ENCODE results near the gene FBXL13. TPM values are rescaled to one million over a fixed set of nuclear protein-coding genes. Genes with fewer than 3 reads are reported as not detected.
"Not testable (repeated sequence)": the region's sequence is repeated elsewhere in the genome, so short reads cannot be mapped to it uniquely, and the experiment has no call there.

The FBXL13 gene
- total and polyA plus RNA-seq, 2 experiments from 2014 or later: 0.24 to 0.43 TPM

GRCh38 chr7:103037476-103037822 is 37.1 kb downstream of the FBXL13 start:
- no peaks in the 10 kb centered on the region for H3K36me3 ChIP-seq (ENCODE audit: low read depth)
- no peaks in the 10 kb centered on the region for H4K20me1 ChIP-seq (ENCODE audit: insufficient read depth)
- WGBS, 2 experiments (ENCODE audit: low coverage in 1 of 2, low lambda C conversion rate in 2 of 2, missing lambda C conversion rate in 2 of 2): 68 to 70% methylated on average over 1 of the region's 1 CpG
- in situ Hi-C loops (cut with MboI): no loop called here
- no peak overlapping the region for H3K27ac ChIP-seq
- H3K9me2 ChIP-seq (ENCODE audit: insufficient read depth): no peaks in the 10 kb centered on the region
- no peak overlapping the region for H3K9ac ChIP-seq
- no peak for DNase-seq
- H3K27me3 ChIP-seq (replicated peaks; ENCODE audit: insufficient read depth): no peaks in the 10 kb centered on the region
- H3K4me2 ChIP-seq (ENCODE audit: unreplicated experiment): no peak overlapping the region
- no peaks in the 10 kb centered on the region for H3K9me3 ChIP-seq (ENCODE audit: low read depth)
- no peaks in the 10 kb centered on the region for H3K4me1 ChIP-seq (ENCODE audit: insufficient read depth)
- H3F3A ChIP-seq (ENCODE audit: insufficient read depth): no peaks in the 10 kb centered on the region
- no peak for TF ChIP-seq EZH2phosphoT487 (IDR thresholded peaks at IDR 0.05; ENCODE audit: insufficient read depth, low read depth)
- TF ChIP-seq EZH2 (IDR thresholded peaks at IDR 0.05; ENCODE audit: insufficient read depth, poor library complexity, severe bottlenecking): no peak
- no peaks in the 10 kb centered on the region for H3K79me2 ChIP-seq (ENCODE audit: insufficient read depth)
- no peak overlapping the region for H3K4me3 ChIP-seq
- no peak overlapping the region for H2AFZ ChIP-seq

GRCh38 chr7:103034318-103034717 is 40.3 kb downstream of the FBXL13 start:
- H3K36me3 ChIP-seq (ENCODE audit: low read depth); H3K9ac ChIP-seq; H3F3A ChIP-seq (ENCODE audit: insufficient read depth); H4K20me1 ChIP-seq (ENCODE audit: insufficient read depth); H3K79me2 ChIP-seq (ENCODE audit: insufficient read depth); H3K27ac ChIP-seq; H3K27me3 ChIP-seq (replicated peaks; ENCODE audit: insufficient read depth); in situ Hi-C loops (cut with MboI); H3K4me1 ChIP-seq (ENCODE audit: insufficient read depth); H3K9me2 ChIP-seq (ENCODE audit: insufficient read depth); H3K4me3 ChIP-seq; H3K4me2 ChIP-seq (ENCODE audit: unreplicated experiment); DNase-seq; H2AFZ ChIP-seq; H3K9me3 ChIP-seq (ENCODE audit: low read depth): not testable (repeated sequence)
- 89 to 96% methylated on average over 7 to 20 of the region's 20 CpGs for WGBS, 2 experiments (ENCODE audit: low coverage in 1 of 2, low lambda C conversion rate in 2 of 2, missing lambda C conversion rate in 2 of 2)

GRCh38 chr7:103031781-103032180 is 42.8 kb downstream of the FBXL13 start:
- Histone ChIP-seq H3K9me3 (ENCODE audit: low read depth) (no peaks in the 10 kb centered on the region), H2AFZ (no peak overlapping the region), H3K79me2 (ENCODE audit: insufficient read depth) (no peaks in the 10 kb centered on the region), H4K20me1 (ENCODE audit: insufficient read depth) (no peaks in the 10 kb centered on the region), H3K4me1 (ENCODE audit: insufficient read depth) (no peaks in the 10 kb centered on the region), H3K9me2 (ENCODE audit: insufficient read depth) (no peaks in the 10 kb centered on the region), H3K4me2 (ENCODE audit: unreplicated experiment) (no peak overlapping the region), H3K4me3 (no peak overlapping the region), H3K36me3 (ENCODE audit: low read depth) (no peaks in the 10 kb centered on the region), H3K9ac (no peak overlapping the region), H3K27me3 (replicated peaks; ENCODE audit: insufficient read depth) (no peaks in the 10 kb centered on the region), H3F3A (ENCODE audit: insufficient read depth) (no peaks in the 10 kb centered on the region), H3K27ac (no peak overlapping the region)
- in situ Hi-C loops (cut with MboI): no loop called here
- no peak for TF ChIP-seq EZH2phosphoT487 (IDR thresholded peaks at IDR 0.05; ENCODE audit: insufficient read depth, low read depth)
- 92 to 96% methylated on average over 1 of the region's 1 CpG for WGBS, 2 experiments (ENCODE audit: low coverage in 1 of 2, low lambda C conversion rate in 2 of 2, missing lambda C conversion rate in 2 of 2)
- DNase-seq: peak; percentile 14

GRCh38 chr7:103031024-103031423 is 43.6 kb downstream of the FBXL13 start:
- H3K27me3 ChIP-seq (replicated peaks; ENCODE audit: insufficient read depth): no peaks in the 10 kb centered on the region
- no peak overlapping the region for H2AFZ ChIP-seq
- no peaks in the 10 kb centered on the region for H3K4me1 ChIP-seq (ENCODE audit: insufficient read depth)
- no peaks in the 10 kb centered on the region for H3K9me2 ChIP-seq (ENCODE audit: insufficient read depth)
- H3K9me3 ChIP-seq (ENCODE audit: low read depth): no peaks in the 10 kb centered on the region
- H3K27ac ChIP-seq: no peak overlapping the region
- H3K79me2 ChIP-seq (ENCODE audit: insufficient read depth): no peaks in the 10 kb centered on the region
- WGBS, 2 experiments (ENCODE audit: low coverage in 1 of 2, low lambda C conversion rate in 2 of 2, missing lambda C conversion rate in 2 of 2): 94 to 97% methylated on average over 1 of the region's 1 CpG
- no peak overlapping the region for H3K4me3 ChIP-seq
- no peak overlapping the region for H3K4me2 ChIP-seq (ENCODE audit: unreplicated experiment)
- no peaks in the 10 kb centered on the region for H3F3A ChIP-seq (ENCODE audit: insufficient read depth)
- no peak overlapping the region for H3K9ac ChIP-seq
- no peaks in the 10 kb centered on the region for H4K20me1 ChIP-seq (ENCODE audit: insufficient read depth)
- DNase-seq: no peak
- in situ Hi-C loops (cut with MboI): no loop called here
- H3K36me3 ChIP-seq (ENCODE audit: low read depth): no peaks in the 10 kb centered on the region
- TF ChIP-seq EZH2phosphoT487 (IDR thresholded peaks at IDR 0.05; ENCODE audit: insufficient read depth, low read depth) (no peak), EZH2 (IDR thresholded peaks at IDR 0.05; ENCODE audit: insufficient read depth, poor library complexity, severe bottlenecking) (no peak)

- in situ Hi-C loops (cut with MboI): no loop called here
- H3K4me3 ChIP-seq: no peak overlapping the region
- H3K9ac ChIP-seq: no peak overlapping the region
- TF ChIP-seq EZH2 (IDR thresholded peaks at IDR 0.05; ENCODE audit: insufficient read depth, poor library complexity, severe bottlenecking) (no peak), EZH2phosphoT487 (IDR thresholded peaks at IDR 0.05; ENCODE audit: insufficient read depth, low read depth) (no peak)
- WGBS, 2 experiments (ENCODE audit: low coverage in 1 of 2, low lambda C conversion rate in 2 of 2, missing lambda C conversion rate in 2 of 2): 54 to 66% methylated on average over 3 of the region's 3 CpGs
- no peaks in the 10 kb centered on the region for H3K27me3 ChIP-seq (replicated peaks; ENCODE audit: insufficient read depth)
- H3K79me2 ChIP-seq (ENCODE audit: insufficient read depth): no peaks in the 10 kb centered on the region
- H2AFZ ChIP-seq: peak overlapping the region; percentile 49; the same call in 1 of the 2 replicates
- no peak overlapping the region for H3K4me2 ChIP-seq (ENCODE audit: unreplicated experiment)
- no peaks in the 10 kb centered on the region for H3K36me3 ChIP-seq (ENCODE audit: low read depth)
- DNase-seq: no peak
- no peaks in the 10 kb centered on the region for H3K9me3 ChIP-seq (ENCODE audit: low read depth)
- no peak overlapping the region for H3K27ac ChIP-seq
- no peaks in the 10 kb centered on the region for H3K9me2 ChIP-seq (ENCODE audit: insufficient read depth)
- H3F3A ChIP-seq (ENCODE audit: insufficient read depth): no peaks in the 10 kb centered on the region
- no peaks in the 10 kb centered on the region for H4K20me1 ChIP-seq (ENCODE audit: insufficient read depth)
- H3K4me1 ChIP-seq (ENCODE audit: insufficient read depth): no peaks in the 10 kb centered on the region
Measured at GRCh38 chr7:103025341-103025740, 49.3 kb downstream of the FBXL13 start.

GRCh38 chr7:103023578-103023977 is 51.0 kb downstream of the FBXL13 start:
- H3K9me2 ChIP-seq (ENCODE audit: insufficient read depth); H3K4me1 ChIP-seq (ENCODE audit: insufficient read depth); H3K9me3 ChIP-seq (ENCODE audit: low read depth); H2AFZ ChIP-seq; H4K20me1 ChIP-seq (ENCODE audit: insufficient read depth); DNase-seq; H3K79me2 ChIP-seq (ENCODE audit: insufficient read depth); H3K4me2 ChIP-seq (ENCODE audit: unreplicated experiment); H3K27me3 ChIP-seq (replicated peaks; ENCODE audit: insufficient read depth); in situ Hi-C loops (cut with MboI); H3K27ac ChIP-seq; H3K9ac ChIP-seq; H3F3A ChIP-seq (ENCODE audit: insufficient read depth); H3K36me3 ChIP-seq (ENCODE audit: low read depth); H3K4me3 ChIP-seq: not testable (repeated sequence)
- WGBS, 2 experiments (ENCODE audit: low coverage in 1 of 2, low lambda C conversion rate in 2 of 2, missing lambda C conversion rate in 2 of 2): 59 to 63% methylated on average over 1 of the region's 1 CpG

- H2AFZ ChIP-seq; H3K79me2 ChIP-seq (ENCODE audit: insufficient read depth); H3K36me3 ChIP-seq (ENCODE audit: low read depth); H3K4me2 ChIP-seq (ENCODE audit: unreplicated experiment); H3K27me3 ChIP-seq (replicated peaks; ENCODE audit: insufficient read depth); H3K9ac ChIP-seq; DNase-seq; H3F3A ChIP-seq (ENCODE audit: insufficient read depth); H3K4me1 ChIP-seq (ENCODE audit: insufficient read depth); in situ Hi-C loops (cut with MboI); H4K20me1 ChIP-seq (ENCODE audit: insufficient read depth); H3K27ac ChIP-seq; H3K9me2 ChIP-seq (ENCODE audit: insufficient read depth); H3K4me3 ChIP-seq; H3K9me3 ChIP-seq (ENCODE audit: low read depth): not testable (repeated sequence)
- 73 to 82% methylated on average over 1 of the region's 1 CpG for WGBS, 2 experiments (ENCODE audit: low coverage in 1 of 2, low lambda C conversion rate in 2 of 2, missing lambda C conversion rate in 2 of 2)
Measured at GRCh38 chr7:103021490-103021889, 53.1 kb downstream of the FBXL13 start.

All from GM23248 (cell line).